GM12875 (cell line): ENCODE measurements around the gene TRIP10.

ENCODE experiments used
- H3K4me3 ChIP-seq: one replicate; pipeline ENCODE4 v1.5.1; 2011; ENCODE audit warnings: low read depth, low read length, control low read depth
- TF ChIP-seq, protein P1 (sequence below): IDR thresholded peaks from 2 replicates; pipeline ENCODE4 v1.5.1; 2011; ENCODE audit warnings: low read depth, mild to moderate bottlenecking, control low read depth, inconsistent platforms, low read length, moderate library complexity, borderline replicate concordance; ENCODE audit not compliant: insufficient read depth

TRIP10 gene

DNA sequence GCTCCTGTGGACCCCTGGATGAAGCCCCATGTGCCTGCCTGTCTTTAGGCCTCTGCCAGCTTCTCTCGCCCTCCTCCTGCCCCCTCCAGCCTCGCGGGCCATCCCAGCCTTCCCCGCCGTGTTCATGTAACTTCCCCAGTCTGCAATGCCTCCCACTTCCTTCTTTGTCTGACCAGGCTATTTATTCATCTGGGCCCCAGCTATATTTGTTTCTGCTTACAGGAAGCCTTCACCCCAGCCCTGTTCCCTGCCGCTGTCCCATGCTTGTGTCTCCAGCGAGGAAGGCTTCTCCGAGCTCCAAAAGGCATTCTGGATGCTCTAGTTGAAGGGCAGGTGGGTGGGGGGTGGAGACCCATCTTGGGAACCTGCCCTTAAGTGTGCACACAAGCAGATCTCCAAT lies 11.1 kb upstream of the TRIP10 start:
- no peak overlapping the region for H3K4me3 ChIP-seq

DNA sequence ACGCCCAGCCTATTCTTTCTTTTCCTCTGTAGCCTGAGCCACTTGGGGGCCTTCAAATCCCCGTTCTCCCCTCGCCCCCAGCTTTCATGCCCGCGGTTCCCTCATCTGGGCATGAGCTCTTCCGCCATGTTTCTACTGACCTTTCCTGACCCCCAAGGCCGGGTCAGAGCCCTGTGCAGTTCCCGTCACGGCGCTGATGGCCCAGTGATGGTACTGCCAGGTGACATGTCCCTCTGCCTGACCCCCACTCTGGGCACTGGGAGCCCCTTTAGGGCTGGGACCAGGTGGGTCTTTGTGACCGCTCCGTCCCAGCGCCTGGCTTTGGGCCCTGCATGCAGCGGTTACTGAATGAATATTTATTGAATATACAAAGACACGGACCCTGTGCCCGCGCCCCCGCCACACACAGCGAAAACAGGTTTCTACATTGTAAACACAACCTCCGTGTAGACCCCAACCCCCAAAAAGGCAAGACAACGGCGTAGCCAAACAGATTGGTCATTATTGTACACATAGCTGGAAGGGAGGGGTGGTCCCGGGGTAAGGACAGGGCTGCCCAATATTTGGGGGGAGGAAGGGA lies 9.8 kb upstream of the TRIP10 start:
- TF ChIP-seq, protein P1, sequence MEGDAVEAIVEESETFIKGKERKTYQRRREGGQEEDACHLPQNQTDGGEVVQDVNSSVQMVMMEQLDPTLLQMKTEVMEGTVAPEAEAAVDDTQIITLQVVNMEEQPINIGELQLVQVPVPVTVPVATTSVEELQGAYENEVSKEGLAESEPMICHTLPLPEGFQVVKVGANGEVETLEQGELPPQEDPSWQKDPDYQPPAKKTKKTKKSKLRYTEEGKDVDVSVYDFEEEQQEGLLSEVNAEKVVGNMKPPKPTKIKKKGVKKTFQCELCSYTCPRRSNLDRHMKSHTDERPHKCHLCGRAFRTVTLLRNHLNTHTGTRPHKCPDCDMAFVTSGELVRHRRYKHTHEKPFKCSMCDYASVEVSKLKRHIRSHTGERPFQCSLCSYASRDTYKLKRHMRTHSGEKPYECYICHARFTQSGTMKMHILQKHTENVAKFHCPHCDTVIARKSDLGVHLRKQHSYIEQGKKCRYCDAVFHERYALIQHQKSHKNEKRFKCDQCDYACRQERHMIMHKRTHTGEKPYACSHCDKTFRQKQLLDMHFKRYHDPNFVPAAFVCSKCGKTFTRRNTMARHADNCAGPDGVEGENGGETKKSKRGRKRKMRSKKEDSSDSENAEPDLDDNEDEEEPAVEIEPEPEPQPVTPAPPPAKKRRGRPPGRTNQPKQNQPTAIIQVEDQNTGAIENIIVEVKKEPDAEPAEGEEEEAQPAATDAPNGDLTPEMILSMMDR = no peak
- H3K4me3 ChIP-seq = no peak overlapping the region

More for the DNA sequence above, 11.1 kb upstream of the TRIP10 start:
- TF ChIP-seq, protein P1 = no peak

DNA sequence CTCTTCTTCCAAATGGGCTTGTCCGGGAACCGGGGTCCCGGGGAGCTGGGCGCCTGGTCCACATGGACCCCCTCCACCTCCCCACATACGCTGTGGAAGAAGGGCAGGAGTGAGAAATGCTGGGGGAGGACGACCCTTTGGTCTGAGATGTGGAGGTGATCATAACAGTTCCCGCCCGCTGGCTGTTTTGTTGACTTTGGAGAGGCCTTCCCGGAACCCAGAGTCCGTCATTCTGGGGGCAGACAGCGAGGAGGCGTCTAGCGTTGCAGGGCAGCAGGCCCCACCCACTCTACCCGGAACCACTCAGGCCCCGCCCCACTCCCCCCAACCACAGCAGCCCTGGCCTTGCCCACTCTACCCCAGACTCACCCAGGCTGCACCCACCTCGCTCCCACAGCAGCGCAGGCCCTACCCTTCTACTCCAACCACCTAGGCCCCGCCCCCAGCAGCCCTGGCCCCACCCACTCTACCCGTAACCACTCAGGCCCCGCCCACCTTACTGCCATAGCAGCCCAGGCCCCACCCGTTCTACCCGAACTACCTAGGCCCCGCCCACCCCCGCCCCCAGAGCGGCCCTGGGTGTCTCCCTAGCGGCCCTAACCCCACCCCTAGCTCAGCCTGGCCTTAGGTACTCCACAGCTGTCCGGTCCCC lies 9.2 kb upstream of the TRIP10 start:
- H3K4me3 ChIP-seq = no peak overlapping the region
- TF ChIP-seq, protein P1 = no peak

DNA sequence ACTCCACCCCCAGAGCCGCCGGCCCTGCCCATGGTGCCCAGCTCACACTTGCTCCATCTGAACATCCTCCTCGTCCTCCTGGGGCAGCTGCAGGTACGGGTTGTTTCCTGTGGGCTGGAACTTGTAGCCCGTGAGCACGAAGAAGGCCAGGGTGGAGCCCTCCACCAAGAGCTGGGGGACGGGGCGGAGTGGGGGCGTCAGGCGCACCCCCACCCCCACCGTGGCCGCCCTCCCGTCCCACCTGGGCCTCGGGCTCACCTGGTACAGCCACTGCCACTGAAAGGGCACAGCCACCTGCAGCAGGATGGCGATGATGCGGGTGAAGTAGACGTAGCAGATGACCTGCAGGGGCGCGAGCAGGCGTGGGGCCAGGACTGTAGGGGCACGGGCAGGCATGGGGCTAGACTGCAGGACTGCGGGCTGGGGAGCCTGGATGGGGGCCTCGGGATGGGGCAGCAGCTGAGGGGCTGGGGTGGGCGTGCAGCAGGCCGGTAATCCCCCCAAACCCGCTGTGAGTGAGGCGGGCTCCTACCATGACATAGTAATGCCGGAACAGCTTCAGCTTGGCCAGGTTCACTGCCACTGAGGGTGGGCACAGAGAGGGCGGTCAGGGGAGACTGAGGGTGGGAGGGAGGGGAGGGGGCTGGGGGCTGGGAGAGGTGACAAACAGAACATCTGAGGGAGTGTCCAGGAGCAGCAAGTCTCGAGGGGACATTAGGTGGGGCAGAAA lies 8.4 kb upstream of the TRIP10 start:
- H3K4me3 ChIP-seq = no peak overlapping the region
- TF ChIP-seq, protein P1 = no peak

DNA sequence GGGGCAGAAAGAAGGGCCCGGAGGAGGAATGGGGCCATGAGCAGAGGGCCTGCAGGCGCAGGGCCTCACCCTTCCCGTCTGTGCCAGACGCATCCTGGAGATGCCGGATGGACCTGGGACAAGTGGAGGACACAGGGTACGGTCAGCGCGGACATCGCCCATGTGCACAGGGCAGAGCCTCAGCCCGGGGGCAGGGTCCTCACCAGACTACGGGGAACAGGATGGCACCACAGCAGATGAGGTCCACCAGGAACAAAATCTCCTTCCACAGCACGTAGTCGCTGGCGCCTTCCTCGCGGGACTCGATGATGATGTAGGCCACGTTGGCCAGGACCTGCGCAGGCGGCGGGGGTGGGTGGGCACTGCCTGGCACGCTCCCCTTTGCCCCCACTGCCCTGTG lies 7.7 kb upstream of the TRIP10 start:
- no peak overlapping the region for H3K4me3 ChIP-seq
- TF ChIP-seq, protein P1 = no peak

DNA sequence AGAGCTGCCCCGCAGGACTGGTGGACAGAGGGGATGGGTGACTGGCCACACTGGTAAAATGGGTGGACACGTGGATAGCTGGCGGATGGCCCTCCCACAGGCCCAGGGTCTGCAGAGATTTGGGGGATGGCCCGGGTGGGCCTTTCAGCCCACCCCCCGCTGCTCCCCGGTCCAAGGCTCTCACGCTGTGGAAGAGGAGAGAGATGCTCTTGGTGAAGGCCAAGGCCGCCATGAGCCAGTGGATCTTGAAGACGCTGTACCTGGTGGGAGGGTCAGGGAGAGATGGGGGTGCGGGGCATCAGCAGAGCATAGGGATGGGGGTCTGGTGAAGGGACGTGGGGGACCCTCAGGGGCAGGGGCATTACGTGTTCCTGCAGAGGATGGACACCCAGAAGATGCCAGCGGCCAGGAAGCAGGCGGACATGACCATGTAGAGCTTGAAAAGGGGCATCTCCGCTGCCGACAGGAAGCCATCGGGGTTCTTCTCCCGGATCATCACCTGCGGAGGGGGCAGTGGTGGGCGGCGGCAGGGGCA lies 6.6 kb upstream of the TRIP10 start:
- TF ChIP-seq, protein P1 = no peak
- no peak overlapping the region for H3K4me3 ChIP-seq
